Liver (tissue), 9 donors: Measurements from ENCODE around the gene CACNA1F. TPM values are rescaled to one million over a fixed set of nuclear protein-coding genes. Genes with fewer than 3 reads are reported as not detected.

Experiments
- DNase-seq: peaks from one replicate; pipeline ENCODE4 v3.0.0-alpha.2; 2017; ENCODE audit warnings: low spot score
- H3K27ac ChIP-seq, 2 donors: one replicate each; pipeline ENCODE4 v1.7.0; 2013; ENCODE audit warnings: inconsistent platforms in 2 of 2, low read length in 2 of 2, control low read depth in 1 of 2, low read depth in 1 of 2, mild to moderate bottlenecking in 1 of 2
- H3K27me3 ChIP-seq, 4 donors: one replicate each; pipeline versions ENCODE4 v1.6.1 to v1.7.0; 2013; ENCODE audit warnings: low read length in 3 of 4, inconsistent platforms in 1 of 4, mild to moderate bottlenecking in 1 of 4, moderate library complexity in 1 of 4; ENCODE audit not compliant: control insufficient read depth in 4 of 4, insufficient read depth in 4 of 4
- H3K36me3 ChIP-seq, 4 donors: one replicate each; pipeline versions ENCODE4 v1.6.1 to v1.7.0; 2013; ENCODE audit warnings: low read length in 3 of 4, mild to moderate bottlenecking in 3 of 4, low read depth in 1 of 4, moderate library complexity in 1 of 4; ENCODE audit not compliant: control insufficient read depth in 4 of 4, insufficient read depth in 3 of 4
- H3K4me1 ChIP-seq, 4 donors: one replicate each; pipeline versions ENCODE4 v1.6.1 to v1.7.0; 2013; ENCODE audit warnings: low read length in 3 of 4, mild to moderate bottlenecking in 3 of 4, moderate library complexity in 1 of 4; ENCODE audit not compliant: control insufficient read depth in 4 of 4, insufficient read depth in 4 of 4
- H3K4me3 ChIP-seq, 3 donors: one replicate each; pipeline versions ENCODE4 v1.6.1 to v1.7.0; 2013; ENCODE audit warnings: low read length in 3 of 3, control low read depth in 1 of 3, low read depth in 1 of 3, mild to moderate bottlenecking in 1 of 3
- H3K9ac ChIP-seq, 2 donors: one replicate each; pipeline ENCODE4 v1.7.0; 2013; ENCODE audit warnings: low read length in 2 of 2, mild to moderate bottlenecking in 2 of 2, moderate library complexity in 2 of 2, control low read depth in 1 of 2, low read depth in 1 of 2
- H3K9me3 ChIP-seq, 4 donors: one replicate each; pipeline versions ENCODE4 v1.6.1 to v1.7.0; 2013; ENCODE audit warnings: low read length in 3 of 4; ENCODE audit not compliant: control insufficient read depth in 4 of 4
- CTCF ChIP-seq: fragments of 150-350 bp; IDR thresholded peaks from 2 replicates; pipeline ENCODE4 v1.5.1; 2017; ENCODE audit warnings: improper control_type of control experiment, low read depth, low read length; ENCODE audit not compliant: missing input control
- EGR1 ChIP-seq, 2 donors: IDR thresholded peaks; 2 replicates each; pipeline ENCODE4 v1.6.1; 2016 to 2018; ENCODE audit warnings: antibody characterized with exemption in 2 of 2, low read depth in 2 of 2
- FOXA1 ChIP-seq: IDR thresholded peaks from 2 replicates; pipeline ENCODE4 v1.6.1; 2016; ENCODE audit warnings: antibody characterized with exemption
- FOXA2 ChIP-seq: IDR thresholded peaks from 2 replicates; pipeline ENCODE4 v1.6.1; 2016; ENCODE audit warnings: antibody characterized with exemption
- HNF4A ChIP-seq, 2 donors: conservative IDR thresholded peaks; 2 replicates each; pipeline ENCODE4 v1.6.1; 2016; ENCODE audit warnings: antibody characterized with exemption in 2 of 2, mild to moderate bottlenecking in 2 of 2
- JUND ChIP-seq, 2 donors: IDR thresholded peaks; 2 replicates each; pipeline ENCODE4 v1.6.1; 2016; ENCODE audit warnings: antibody characterized with exemption in 2 of 2
- MAX ChIP-seq: IDR thresholded peaks from 2 replicates; pipeline ENCODE4 v1.6.1; 2016; ENCODE audit warnings: antibody characterized with exemption
- RAD21 ChIP-seq, 2 donors: IDR thresholded peaks; 2 replicates each; pipeline ENCODE4 v1.6.1; 2016; ENCODE audit warnings: antibody characterized with exemption in 2 of 2, mild to moderate bottlenecking in 2 of 2
- RXRA ChIP-seq, 2 donors: IDR thresholded peaks; 2 replicates each; pipeline ENCODE4 v1.6.1; 2017 to 2018; ENCODE audit warnings: antibody characterized with exemption in 2 of 2, mild to moderate bottlenecking in 1 of 2
- TAF1 ChIP-seq: conservative IDR thresholded peaks from 2 replicates; pipeline ENCODE4 v1.6.1; 2016; ENCODE audit warnings: antibody characterized with exemption, mild to moderate bottlenecking
- ZBTB33 ChIP-seq: IDR thresholded peaks from 2 replicates; pipeline ENCODE4 v1.6.1; 2016; ENCODE audit warnings: antibody characterized with exemption
- WGBS: extraction: QIAGEN DNeasy Blood & Tissue Kit; methylation state at CpG from one replicate; pipeline ENCODE4 v1.1.7; 2013; 5-methylcytosine and 5-hydroxymethylcytosine counted together
- polyA plus RNA-seq, 2 donors: library from polyadenylated mRNA; stranded (reverse) in 1 of 2; unstranded in 1 of 2; fragments of 200-250 nt in 1 of 2; fragments of >200 nt in 1 of 2; fragmentation: Nextera tagmentation in 1 of 2; extraction: Ambion mirVana in 1 of 2; gene quantifications; one replicate each; pipeline versions ENCODE4 v1.2.1 to v1.2.3, GENCODE V29; 2013 to 2015
- total RNA-seq, 2 donors: library from RNA; depleted of rRNA; stranded (reverse); fragments of >200 nt; gene quantifications; one replicate each; pipeline ENCODE4 v1.2.3, GENCODE V29; 2014
- donor health status: healthy.
- donor health status: healthy.
- donor health status: healthy.
- donor health status: healthy.
- donor health status: healthy.

CACNA1F gene
- total and polyA plus RNA-seq, 4 donors = 0.03 TPM; not detected in 3

- Histone ChIP-seq H3K9ac (no peak overlapping the region), H3K9me3 (no peaks in the 10 kb centered on the region), H3K27ac (no peak overlapping the region), H3K4me3 (no peak overlapping the region), H3K36me3 (peaks cover 0 to 23% (median 2%) of the 10 kb centered on the region in 4 donors), H3K27me3 (no peaks in the 10 kb centered on the region), H3K4me1 (peaks cover 0 to 6% (median 3%) of the 10 kb centered on the region in 4 donors)
- TF ChIP-seq RAD21 (IDR thresholded peaks at IDR 0.05) (peak; percentile 49 to 67), MAX (no peak), HNF4A (conservative IDR thresholded peaks at IDR 0.05) (no peak), RXRA (IDR thresholded peaks at IDR 0.05) (no peak), TAF1 (no peak), FOXA2 (no peak), CTCF (peak; percentile 6), JUND (IDR thresholded peaks at IDR 0.05) (no peak)
- DNase-seq = peak; percentile 68
- WGBS = 87% methylated on average over 4 of the region's 4 CpGs
Observed at GRCh38 chrX:49177338-49177833, 55.8 kb downstream of the CACNA1F start.

- 76% methylated on average over 27 of the region's 27 CpGs for WGBS
- TF ChIP-seq FOXA1 (no peak), ZBTB33 (no peak), TAF1 (no peak), EGR1 (IDR thresholded peaks at IDR 0.05; ENCODE audit: low read depth in 2 of 2) (no peak)
- H3K4me1 ChIP-seq = peaks cover 0 to 12% (median 7%) of the 10 kb centered on the region in 4 donors
- H3K27me3 ChIP-seq = no peaks in the 10 kb centered on the region
- H3K4me3 ChIP-seq = no peak overlapping the region
- H3K36me3 ChIP-seq = peaks cover 0 to 21% (median 2%) of the 10 kb centered on the region in 4 donors
- DNase-seq = peak; percentile 52
- H3K9ac ChIP-seq = no peak overlapping the region
- no peak overlapping the region for H3K27ac ChIP-seq
- no peaks in the 10 kb centered on the region for H3K9me3 ChIP-seq
Observed at GRCh38 chrX:49176421-49177326, 56.5 kb downstream of the CACNA1F start.
